Esophagus muscularis mucosa (tissue), 3 donors: ENCODE data around the gene LBHD1.
"Not testable (repeated sequence)": the region's sequence is repeated elsewhere in the genome, so short reads cannot be mapped to it uniquely, and the experiment has no call there.

Experiments used
- POLR2A ChIP-seq: fragments of 450-650 bp; IDR thresholded peaks from one replicate; pipeline ENCODE4 v1.6.1; 2017; ENCODE audit warnings: antibody characterized with exemption, moderate library complexity, mild to moderate bottlenecking, low read depth
- POLR2AphosphoS5 ChIP-seq, 2 donors: sonication (generic); formaldehyde crosslinking; IDR thresholded peaks; one replicate each; pipeline ENCODE4 v1.6.1; 2017; ENCODE audit warnings: antibody characterized with exemption in 2 of 2
- TF ChIP-seq, protein P1 (sequence below), 3 experiments: fragments of 200-600 bp in 2 of 3; fragments of 450-650 bp in 1 of 3; sonication (generic) in 2 of 3; IDR thresholded peaks; one replicate each; pipeline ENCODE4 v1.5.1; 2017 to 2019; ENCODE audit warnings: antibody characterized with exemption in 3 of 3, mild to moderate bottlenecking in 2 of 3, moderate library complexity in 1 of 3

DNA sequence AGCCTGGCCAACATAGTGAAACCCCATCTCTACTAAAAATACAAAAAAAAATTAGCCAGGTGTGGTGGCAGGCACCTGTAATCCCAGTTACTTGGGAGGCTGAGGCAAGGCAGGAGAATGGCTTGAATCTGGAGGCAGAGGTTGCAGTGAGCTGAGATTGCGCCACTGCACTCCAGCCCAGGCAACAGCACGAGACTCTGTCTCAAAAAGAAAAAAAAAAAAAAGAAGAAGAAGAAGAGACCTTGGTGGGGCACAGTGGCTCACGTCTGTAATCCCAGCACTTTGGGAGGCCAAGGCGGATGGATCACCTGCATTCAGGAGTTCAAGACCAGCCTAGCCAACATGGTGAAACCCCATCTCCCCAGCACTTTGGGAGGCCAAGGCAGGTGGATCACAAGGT lies 31.9 kb upstream of the LBHD1 start:
- TF ChIP-seq, protein P1, sequence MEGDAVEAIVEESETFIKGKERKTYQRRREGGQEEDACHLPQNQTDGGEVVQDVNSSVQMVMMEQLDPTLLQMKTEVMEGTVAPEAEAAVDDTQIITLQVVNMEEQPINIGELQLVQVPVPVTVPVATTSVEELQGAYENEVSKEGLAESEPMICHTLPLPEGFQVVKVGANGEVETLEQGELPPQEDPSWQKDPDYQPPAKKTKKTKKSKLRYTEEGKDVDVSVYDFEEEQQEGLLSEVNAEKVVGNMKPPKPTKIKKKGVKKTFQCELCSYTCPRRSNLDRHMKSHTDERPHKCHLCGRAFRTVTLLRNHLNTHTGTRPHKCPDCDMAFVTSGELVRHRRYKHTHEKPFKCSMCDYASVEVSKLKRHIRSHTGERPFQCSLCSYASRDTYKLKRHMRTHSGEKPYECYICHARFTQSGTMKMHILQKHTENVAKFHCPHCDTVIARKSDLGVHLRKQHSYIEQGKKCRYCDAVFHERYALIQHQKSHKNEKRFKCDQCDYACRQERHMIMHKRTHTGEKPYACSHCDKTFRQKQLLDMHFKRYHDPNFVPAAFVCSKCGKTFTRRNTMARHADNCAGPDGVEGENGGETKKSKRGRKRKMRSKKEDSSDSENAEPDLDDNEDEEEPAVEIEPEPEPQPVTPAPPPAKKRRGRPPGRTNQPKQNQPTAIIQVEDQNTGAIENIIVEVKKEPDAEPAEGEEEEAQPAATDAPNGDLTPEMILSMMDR (IDR thresholded peaks at IDR 0.05), result not testable (repeated sequence)
- TF ChIP-seq POLR2A; POLR2AphosphoS5 (IDR thresholded peaks at IDR 0.05): not testable (repeated sequence)
